ELF-1 (cell line): ENCODE results near the gene DAB2IP.
A peak's percentile ranks its signal among the peaks of the same experiment; 100 is the strongest.
"Not testable (repeated sequence)": the region's sequence is repeated elsewhere in the genome, so short reads cannot be mapped to it uniquely, and the experiment has no call there.

Experiments used
- DNase-seq: peaks from one replicate; pipeline ENCODE4 v3.0.0-alpha.2; 2016; ENCODE audit warnings: low read depth, low spot score

Gene DAB2IP

DNA sequence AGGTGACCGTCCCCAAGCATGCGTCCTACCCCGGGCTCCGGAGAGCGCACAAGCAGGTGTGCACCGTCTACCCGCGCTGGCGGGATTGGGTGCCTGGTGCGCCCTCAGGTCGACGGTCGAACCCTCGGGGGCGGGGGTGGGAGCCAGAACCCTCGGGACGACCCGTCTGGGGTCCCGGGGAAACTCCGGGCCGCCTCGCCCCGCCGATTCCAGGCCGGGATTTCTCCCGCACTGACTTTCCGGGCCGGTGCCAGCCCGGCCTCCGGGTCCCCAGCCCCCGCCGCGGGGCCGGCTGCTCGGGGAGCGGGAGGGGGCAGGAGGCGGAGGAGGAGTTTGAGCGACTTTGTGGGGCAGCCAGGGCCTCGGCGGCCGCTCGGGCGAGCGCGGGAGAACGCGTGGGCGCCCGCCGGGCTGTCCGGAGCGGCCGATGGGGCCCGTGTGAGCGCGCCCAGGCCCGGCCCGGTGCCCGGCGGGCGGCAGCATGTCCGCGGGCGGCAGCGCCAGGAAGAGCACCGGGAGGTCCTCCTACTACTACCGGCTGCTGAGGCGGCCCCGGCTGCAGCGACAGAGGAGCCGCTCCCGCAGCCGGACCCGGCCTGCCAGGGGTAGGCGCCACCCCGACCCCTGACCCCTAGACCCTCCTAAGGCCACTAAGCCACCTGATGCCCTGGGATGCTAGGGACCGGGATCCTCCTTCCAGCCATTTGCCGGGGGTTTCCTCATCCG is at the start of gene DAB2IP:
Gene DAB2IP (plus strand): TSS at position 340 of the 726 bp plus-strand sequence. CDS start 142 bp downstream, at position 482.
- peak; percentile 85 for DNase-seq

- DNase-seq = no peak
Observed at GRCh38 chr9:121603028-121603427, 48.4 kb upstream of the DAB2IP start.

- DNase-seq = peak; percentile 60
Observed at GRCh38 chr9:121604242-121604641, 47.2 kb upstream of the DAB2IP start.

DNA sequence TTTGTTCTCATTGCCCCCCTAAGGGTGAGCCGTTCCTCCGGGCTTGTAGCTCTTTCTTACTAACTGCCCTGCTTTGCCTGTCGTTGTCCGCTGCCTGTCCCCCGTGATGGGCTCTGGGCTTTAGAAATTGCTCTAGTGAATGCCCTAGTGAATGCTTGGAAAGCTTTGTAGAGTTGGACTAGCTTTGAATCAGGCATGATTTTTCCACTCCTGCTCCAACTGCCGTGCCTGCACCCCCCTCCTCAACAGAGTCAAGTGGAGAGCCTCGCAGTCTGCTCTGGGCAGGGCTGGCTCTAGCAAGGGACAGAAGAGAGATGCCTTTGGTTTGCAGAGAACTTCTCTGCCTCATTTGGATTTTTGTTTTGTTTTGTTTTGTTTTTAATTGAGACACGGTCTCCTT is 46.8 kb upstream of the DAB2IP start:
- DNase-seq = no peak

GRCh38 chr9:121607434-121608167 is 43.8 kb upstream of the DAB2IP start:
- peak; percentile 89 for DNase-seq

DNA sequence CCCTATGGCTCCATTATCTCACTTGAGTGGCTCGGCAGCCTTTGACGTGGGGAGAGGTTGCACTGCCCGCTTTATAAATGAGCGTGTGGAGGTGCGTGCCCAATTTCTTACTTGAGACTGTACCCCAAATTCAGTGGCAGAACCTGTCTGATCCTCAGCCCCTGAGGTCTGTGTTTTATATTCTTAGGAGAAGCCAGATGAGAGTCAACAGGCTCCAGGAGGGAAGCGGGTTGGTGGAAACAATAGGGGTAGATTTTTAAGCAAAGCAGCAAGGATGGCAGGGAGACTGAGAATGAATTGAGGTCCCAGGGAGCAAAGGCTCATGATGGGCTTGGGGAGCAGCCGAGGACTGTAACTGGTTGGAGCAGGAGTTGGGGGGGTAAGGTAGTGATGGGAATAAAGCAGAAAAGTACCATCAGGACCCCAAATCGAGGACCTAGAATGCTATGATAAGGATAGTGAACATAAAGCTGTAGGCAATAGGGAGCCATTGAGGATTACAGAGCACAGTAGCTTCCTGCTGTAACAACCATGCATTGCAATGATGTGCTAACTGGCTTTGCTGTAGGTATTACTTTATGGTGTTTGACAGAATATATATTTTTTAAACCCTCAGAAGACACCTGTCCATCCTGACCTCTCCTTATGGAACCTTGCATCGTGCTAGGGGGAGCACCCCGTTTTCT is 43.1 kb upstream of the DAB2IP start:
- no peak for DNase-seq

GRCh38 chr9:121609822-121610637 is 41.4 kb upstream of the DAB2IP start:
- peak; percentile 71 for DNase-seq

DNA sequence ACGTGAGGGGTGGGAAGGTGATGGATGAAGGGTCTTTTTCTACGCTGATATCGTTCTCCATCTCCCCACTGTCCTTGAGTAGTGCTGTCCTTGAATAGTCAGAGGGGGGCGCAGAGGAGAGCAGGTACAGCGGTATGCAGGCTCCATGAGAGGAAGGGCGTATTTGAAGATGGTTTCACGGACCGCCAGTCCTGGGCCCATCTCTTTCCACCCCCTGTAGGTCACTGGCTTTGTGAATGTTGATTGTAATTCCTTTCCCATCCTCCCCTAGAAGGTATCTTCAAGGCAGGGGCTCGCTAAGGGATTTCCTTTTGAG is 40.8 kb upstream of the DAB2IP start:
- DNase-seq = peak; percentile 60

GRCh38 chr9:121612511-121612998 is 38.9 kb upstream of the DAB2IP start:
- DNase-seq = peak; percentile 60

- DNase-seq = peak; percentile 73
Observed at GRCh38 chr9:121613009-121613752, 38.3 kb upstream of the DAB2IP start.

- DNase-seq = no peak
Observed at GRCh38 chr9:121616123-121616755, 35.2 kb upstream of the DAB2IP start.

GRCh38 chr9:121618504-121618903 is 32.9 kb upstream of the DAB2IP start:
- DNase-seq = no peak

GRCh38 chr9:121618910-121619309 is 32.5 kb upstream of the DAB2IP start:
- not testable (repeated sequence) for DNase-seq

- DNase-seq = no peak
Observed at GRCh38 chr9:121619545-121620324, 31.7 kb upstream of the DAB2IP start.

GRCh38 chr9:121620325-121620673 is 31.1 kb upstream of the DAB2IP start:
- DNase-seq = no peak

GRCh38 chr9:121620777-121621449 is 30.5 kb upstream of the DAB2IP start:
- DNase-seq = peak; percentile 54

- no peak for DNase-seq
Observed at GRCh38 chr9:121622387-121623203, 28.8 kb upstream of the DAB2IP start.

DNA sequence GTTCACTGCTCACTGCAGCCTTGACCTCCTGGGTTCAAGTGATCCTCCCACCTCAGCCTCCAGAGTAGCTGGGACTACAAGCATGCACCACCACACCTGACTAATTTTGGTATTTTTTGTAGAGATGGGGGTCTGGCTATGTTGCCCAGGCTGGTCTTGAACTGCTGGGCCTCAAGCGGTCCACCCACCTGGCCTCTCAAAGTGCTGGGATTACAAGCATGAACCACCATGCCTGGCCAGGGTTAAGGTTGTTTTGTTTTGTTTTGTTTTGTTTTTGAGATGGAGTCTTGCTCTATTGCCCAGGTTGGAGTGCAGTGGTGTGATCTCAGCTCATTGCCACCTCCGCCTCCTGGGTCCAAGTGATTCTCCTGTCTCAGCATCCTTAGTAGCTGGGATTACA is 28.0 kb upstream of the DAB2IP start:
- not testable (repeated sequence) for DNase-seq
